Kidney (tissue), 14 donors: ENCODE measurements around the gene ZBTB46. TPM values are rescaled to one million over a fixed set of nuclear protein-coding genes. Genes with fewer than 3 reads are reported as not detected.

Source experiments
- DNase-seq, 5 donors: peaks; one replicate each; pipeline ENCODE4 v3.0.0-alpha.2; 2013 to 2020
- FAIRE-seq: peaks from 2 replicates; lab custom pipeline; 2012; peaks lifted over from hg19 to GRCh38; lab: Jason Lieb, UNC
- H3K27ac ChIP-seq, 2 donors: one replicate each; pipeline ENCODE4 v1.7.0; 2013; ENCODE audit warnings: low read depth in 2 of 2, low read length in 2 of 2, inconsistent platforms in 1 of 2
- H3K27me3 ChIP-seq: one replicate; pipeline ENCODE4 v1.7.1; 2013; ENCODE audit warnings: low read length, inconsistent platforms; ENCODE audit not compliant: control insufficient read depth, insufficient read depth
- H3K36me3 ChIP-seq, 3 donors: one replicate each; pipeline versions ENCODE4 v1.7.0 to v1.7.1; 2013; ENCODE audit warnings: low read length in 3 of 3, control low read depth in 1 of 3, inconsistent platforms in 1 of 3; ENCODE audit not compliant: insufficient read depth in 3 of 3, control insufficient read depth in 2 of 3
- H3K4me1 ChIP-seq, 3 donors: one replicate each; pipeline versions ENCODE4 v1.7.0 to v1.7.1; 2013; ENCODE audit warnings: low read length in 3 of 3, inconsistent platforms in 1 of 3, low read depth in 1 of 3; ENCODE audit not compliant: control insufficient read depth in 2 of 3, insufficient read depth in 2 of 3
- H3K4me3 ChIP-seq, 3 donors: one replicate each; pipeline versions ENCODE4 v1.7.0 to v1.8.1; 2013; ENCODE audit warnings: low read length in 3 of 3, control low read depth in 1 of 3, inconsistent platforms in 1 of 3
- H3K9ac ChIP-seq, 3 donors: one replicate each; pipeline versions ENCODE4 v1.7.0 to v1.7.1; 2013; ENCODE audit warnings: low read length in 3 of 3, control low read depth in 1 of 3, inconsistent platforms in 1 of 3
- H3K9me3 ChIP-seq, 3 donors: one replicate each; pipeline versions ENCODE4 v1.7.0 to v1.7.1; 2013; ENCODE audit warnings: low read length in 3 of 3, control low read depth in 1 of 3, inconsistent platforms in 1 of 3; ENCODE audit not compliant: control insufficient read depth in 2 of 3, insufficient read depth in 1 of 3
- CTCF ChIP-seq: IDR thresholded peaks from 3 replicates; pipeline ENCODE4 v1.5.1; 2012; ENCODE audit warnings: mild to moderate bottlenecking, moderate library complexity, borderline replicate concordance; ENCODE audit not compliant: insufficient read depth; ENCODE audit errors: extremely low read depth
- intact Hi-C: fragments of 100-400 bp; cut with DNase I; formaldehyde crosslinking; loops from one replicate; pipeline ENCODE4 v1.11.1; 2022
- polyA plus RNA-seq: library from polyadenylated mRNA; stranded (reverse); fragments of 350-450 nt; fragmentation: Illumina TruSeq; extraction: RNeasy Lipid Tissue Mini Kit (QIAGEN cat#74804); gene quantifications from one replicate; pipeline ENCODE4 v1.2.3, GENCODE V29; 2014; ENCODE audit warnings: low read depth, low replicate concordance; ENCODE audit not compliant: insufficient read depth
- total RNA-seq: library from RNA; stranded (reverse); fragmentation: NEBNext Ultra II Directional; extraction: Animal tissue kit (Norgen Biotek cat#: 25700); gene quantifications from one replicate; pipeline ENCODE4 v1.2.1, GENCODE V29; 2021
- donor health status: control.
- donor health status: control.
- donor health status: control.
- donor health status: control.
- donor health status: control.
- donor health status: DM: yes; HTN: yes; CAD: no.
- donor health status: Normal renal cell carcinoma (clear cell type).

The ZBTB46 gene
- total and polyA plus RNA-seq, 2 donors from 2014 or later: 4.5 to 24.0 TPM

- Histone ChIP-seq H3K36me3 (peaks cover 2 to 22% (median 2%) of the 10 kb centered on the region in 3 donors), H3K4me1 (peaks cover 0 to 17% (median 6%) of the 10 kb centered on the region in 3 donors), H3K27me3 (no peaks in the 10 kb centered on the region), H3K9ac (no peak overlapping the region), H3K27ac (no peak overlapping the region), H3K9me3 (no peaks in the 10 kb centered on the region), H3K4me3 (no peak overlapping the region)
- no peak for TF ChIP-seq CTCF
- FAIRE-seq: no peak
- intact Hi-C loops: no loop called here
- no peak for DNase-seq
Measured at GRCh38 chr20:63711085-63711645, 119.9 kb downstream of the ZBTB46 start.

GRCh38 chr20:63709149-63709527 lies 121.9 kb downstream of the ZBTB46 start:
- intact Hi-C loops: no loop called here
- Histone ChIP-seq H3K4me1 (peaks cover 0 to 17% (median 6%) of the 10 kb centered on the region in 3 donors), H3K27ac (no peak overlapping the region), H3K9ac (no peak overlapping the region), H3K4me3 (peak overlapping the region in 2 of 3 donors; percentile 6 to 76), H3K27me3 (no peaks in the 10 kb centered on the region), H3K36me3 (peaks cover 4 to 40% (median 10%) of the 10 kb centered on the region in 3 donors), H3K9me3 (no peaks in the 10 kb centered on the region)
- DNase-seq (no peak), FAIRE-seq (no peak)
- TF ChIP-seq CTCF: no peak

- intact Hi-C loops: no loop called here
- Histone ChIP-seq H3K9ac (peak overlapping the region in 1 of 3 donors; percentile 55), H3K9me3 (no peaks in the 10 kb centered on the region), H3K36me3 (peaks cover 4 to 47% (median 10%) of the 10 kb centered on the region in 3 donors), H3K27ac (no peak overlapping the region), H3K4me3 (peak overlapping the region; percentile 48 to 76 (median 56)), H3K27me3 (no peaks in the 10 kb centered on the region), H3K4me1 (peaks cover 0 to 17% (median 6%) of the 10 kb centered on the region in 3 donors)
- DNase-seq (peak in 2 of 5 donors; percentile 62 to 79), FAIRE-seq (no peak)
- no peak for TF ChIP-seq CTCF
Measured at GRCh38 chr20:63708301-63709148, 122.5 kb downstream of the ZBTB46 start.
